ENCODE measurements around the gene BBIP1. TPM values are rescaled to one million over a fixed set of nuclear protein-coding genes. Genes with fewer than 3 reads are reported as not detected.

BBIP1 gene
- total RNA-seq, 2 experiments from 2014 or later, result 32.4 to 34.4 TPM

DNA sequence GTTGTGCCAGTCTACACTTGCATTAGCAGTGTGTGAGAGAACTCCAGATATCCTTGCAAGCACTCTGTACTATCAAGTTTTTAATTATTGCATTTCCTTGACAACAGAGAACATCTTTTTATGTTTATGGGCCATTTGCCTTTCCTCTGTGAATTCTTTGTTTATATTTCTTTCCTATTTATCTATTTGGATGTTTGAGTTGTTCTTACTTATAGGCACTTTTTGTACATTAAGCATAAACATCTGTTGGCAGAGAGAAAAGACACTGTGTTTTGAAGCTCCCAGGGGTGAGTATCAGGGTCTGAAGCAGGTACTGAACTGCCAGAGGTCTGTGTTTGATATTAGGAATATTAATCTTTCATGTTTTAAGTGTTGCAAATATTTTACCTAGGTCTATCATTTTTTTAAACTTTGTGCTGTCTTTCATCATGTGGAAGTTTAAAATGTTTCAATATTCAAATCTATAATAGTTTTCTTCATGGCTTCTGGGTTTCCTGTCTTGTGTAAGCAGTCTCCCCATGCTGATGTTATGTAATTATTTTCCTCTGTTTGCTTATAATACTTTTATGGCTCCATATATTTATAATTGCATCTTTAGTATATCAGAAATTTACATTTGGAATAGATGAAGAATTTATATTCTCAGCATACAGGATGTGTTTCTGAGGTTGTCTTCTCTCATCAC, 64.9 kb downstream of the BBIP1 start:
- Histone ChIP-seq H2AFZ (ENCODE audit: low read length) (no peak overlapping the region), H3K27ac (ENCODE audit: low read depth, low read length, poor library complexity, severe bottlenecking) (no peak overlapping the region), H3K4me2 (ENCODE audit: low read length) (no peak overlapping the region), H4K20me1 (ENCODE audit: insufficient read depth, low read length) (no peaks in the 10 kb centered on the region), H3K9me3 (ENCODE audit: low read length) (no peaks in the 10 kb centered on the region), H3K4me3 (ENCODE audit: low read depth, low read length, poor library complexity, severe bottlenecking) (no peak overlapping the region), H3K4me1 (ENCODE audit: insufficient read depth, low read length, poor library complexity, severe bottlenecking) (peaks cover 53% of the 10 kb centered on the region), H3K9me2 (ENCODE audit: insufficient read depth, low read length) (no peaks in the 10 kb centered on the region), H3K79me2 (ENCODE audit: insufficient read depth, low read depth, low read length) (no peaks in the 10 kb centered on the region), H3K36me3 (ENCODE audit: insufficient read depth, low read length) (no peaks in the 10 kb centered on the region)
- CTCF ChIA-PET (ENCODE audit: unreplicated experiment), result interaction anchor here (1.0 kb wide), 1 partner anchor 8 kb away, joined by 3 read pairs; no protein-coding TSS in a partner anchor
- no peak for TF ChIP-seq EZH2phosphoT487 (IDR thresholded peaks at IDR 0.05; ENCODE audit: borderline replicate concordance, low read depth, low read length)
- TF ChIP-seq, protein P1, sequence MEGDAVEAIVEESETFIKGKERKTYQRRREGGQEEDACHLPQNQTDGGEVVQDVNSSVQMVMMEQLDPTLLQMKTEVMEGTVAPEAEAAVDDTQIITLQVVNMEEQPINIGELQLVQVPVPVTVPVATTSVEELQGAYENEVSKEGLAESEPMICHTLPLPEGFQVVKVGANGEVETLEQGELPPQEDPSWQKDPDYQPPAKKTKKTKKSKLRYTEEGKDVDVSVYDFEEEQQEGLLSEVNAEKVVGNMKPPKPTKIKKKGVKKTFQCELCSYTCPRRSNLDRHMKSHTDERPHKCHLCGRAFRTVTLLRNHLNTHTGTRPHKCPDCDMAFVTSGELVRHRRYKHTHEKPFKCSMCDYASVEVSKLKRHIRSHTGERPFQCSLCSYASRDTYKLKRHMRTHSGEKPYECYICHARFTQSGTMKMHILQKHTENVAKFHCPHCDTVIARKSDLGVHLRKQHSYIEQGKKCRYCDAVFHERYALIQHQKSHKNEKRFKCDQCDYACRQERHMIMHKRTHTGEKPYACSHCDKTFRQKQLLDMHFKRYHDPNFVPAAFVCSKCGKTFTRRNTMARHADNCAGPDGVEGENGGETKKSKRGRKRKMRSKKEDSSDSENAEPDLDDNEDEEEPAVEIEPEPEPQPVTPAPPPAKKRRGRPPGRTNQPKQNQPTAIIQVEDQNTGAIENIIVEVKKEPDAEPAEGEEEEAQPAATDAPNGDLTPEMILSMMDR (conservative IDR thresholded peaks at IDR 0.05; ENCODE audit: low read length), result no peak
- POLR2A ChIA-PET, result interaction anchor here (2.4 to 5.1 kb wide), 2 partner anchors 7 to 14 kb away, joined by 13 to 25 read pairs; no protein-coding TSS in a partner anchor
- intact Hi-C loops (cut with micrococcal nuclease; ENCODE audit: unreplicated experiment), result no loop called here
- BruUV-seq (replicated peaks), result no TSS peak
- no peak for DNase-seq (ENCODE audit: low spot score)

DNA sequence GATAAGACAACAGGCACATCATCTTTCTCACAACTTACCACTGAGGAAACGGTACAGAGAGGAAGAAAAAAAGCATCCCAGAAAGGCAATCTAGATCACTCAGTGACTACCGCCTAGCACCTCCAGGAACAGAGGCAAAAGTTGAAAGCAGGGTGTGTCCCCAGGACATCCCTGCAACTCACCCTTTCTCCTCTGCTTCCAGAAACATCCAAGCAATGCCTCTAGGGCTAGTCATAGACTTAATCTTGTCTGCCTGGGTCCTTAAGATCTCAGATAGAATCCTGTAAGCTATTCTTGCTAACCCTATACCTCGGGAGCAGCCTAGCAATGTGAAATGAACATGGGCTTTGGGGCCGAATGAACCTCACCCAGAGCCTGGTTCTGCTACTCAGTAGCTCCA, 66.0 kb downstream of the BBIP1 start:
- Histone ChIP-seq H3K79me2 (ENCODE audit: insufficient read depth, low read depth, low read length) (no peaks in the 10 kb centered on the region), H3K4me3 (ENCODE audit: low read depth, low read length, poor library complexity, severe bottlenecking) (no peak overlapping the region), H2AFZ (ENCODE audit: low read length) (peak overlapping the region; percentile 38; the same call in 1 of the 2 replicates), H3K9me2 (ENCODE audit: insufficient read depth, low read length) (no peaks in the 10 kb centered on the region), H3K9me3 (ENCODE audit: low read length) (no peaks in the 10 kb centered on the region), H4K20me1 (ENCODE audit: insufficient read depth, low read length) (no peaks in the 10 kb centered on the region), H3K36me3 (ENCODE audit: insufficient read depth, low read length) (no peaks in the 10 kb centered on the region), H3K4me2 (ENCODE audit: low read length) (peak overlapping the region; percentile 31), H3K4me1 (ENCODE audit: insufficient read depth, low read length, poor library complexity, severe bottlenecking) (peaks cover 50% of the 10 kb centered on the region), H3K27ac (ENCODE audit: low read depth, low read length, poor library complexity, severe bottlenecking) (no peak overlapping the region)
- ChIA-PET CTCF (ENCODE audit: unreplicated experiment) (interaction anchor here (1.1 kb wide), 1 partner anchor 14 kb away, joined by 4 read pairs; no protein-coding TSS in a partner anchor), POLR2A (interaction anchor here (0.6 to 5.1 kb wide), 7 partner anchors 8 to 444 kb away, joined by 3 to 25 read pairs (median 8); no protein-coding TSS in a partner anchor)
- DNase-seq (ENCODE audit: low spot score), result no peak
- BruUV-seq (replicated peaks), result no TSS peak
- TF ChIP-seq EZH2phosphoT487 (IDR thresholded peaks at IDR 0.05; ENCODE audit: borderline replicate concordance, low read depth, low read length), result no peak
- TF ChIP-seq, protein P1 (conservative IDR thresholded peaks at IDR 0.05; ENCODE audit: low read length), result no peak
- intact Hi-C loops (cut with micrococcal nuclease; ENCODE audit: unreplicated experiment), result no loop called here
